HG03097 (cell line): Measurements from ENCODE around the gene ESYT3.
"Not testable (repeated sequence)": the region's sequence is repeated elsewhere in the genome, so short reads cannot be mapped to it uniquely, and the experiment has no call there.

Experiments
- ATAC-seq: cut with Tn5 transposase; IDR thresholded peaks from one replicate; pipeline ENCODE4 v1.9.1; 2021; ENCODE audit not compliant: unreplicated experiment, low FRiP score

The ESYT3 gene

DNA sequence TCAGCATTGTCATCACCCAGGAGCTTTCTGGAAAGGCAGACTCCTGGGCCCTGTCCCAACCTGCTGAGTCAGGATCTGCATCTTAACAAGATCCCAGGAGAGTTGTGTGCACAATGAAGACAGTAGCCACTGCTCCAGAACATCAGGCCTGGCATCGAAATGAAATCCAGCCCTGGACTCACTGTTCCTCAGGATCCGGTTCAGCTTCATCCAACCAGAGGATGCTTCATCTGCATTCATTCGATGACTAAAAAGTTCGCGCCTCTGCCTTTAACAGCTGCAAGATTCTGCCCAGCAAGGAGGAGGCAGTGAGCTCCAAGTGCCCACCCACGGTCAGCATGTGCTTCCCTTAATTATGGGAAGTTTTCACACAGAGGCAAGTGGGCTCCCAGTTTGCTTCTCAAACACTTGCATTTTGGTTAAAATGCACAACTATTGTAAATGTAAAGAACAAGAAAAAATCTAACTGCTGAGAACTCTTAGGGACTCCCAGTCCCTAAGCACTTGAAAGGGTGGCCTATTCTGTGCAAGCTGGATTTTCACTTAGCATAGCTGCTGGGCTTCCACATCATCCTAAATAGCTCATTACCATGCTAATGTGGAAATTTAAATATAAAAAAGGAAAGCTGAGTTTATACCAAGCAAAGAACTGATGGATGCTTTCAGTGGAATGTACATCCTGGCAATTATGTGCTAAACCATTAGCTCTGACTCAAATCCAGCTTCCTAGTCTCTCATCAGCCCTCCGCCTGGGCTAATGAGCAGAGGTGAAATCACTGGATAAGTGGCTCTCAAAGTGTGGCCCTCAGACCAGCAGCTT, 25.5 kb upstream of the ESYT3 start:
- no peak for ATAC-seq

DNA sequence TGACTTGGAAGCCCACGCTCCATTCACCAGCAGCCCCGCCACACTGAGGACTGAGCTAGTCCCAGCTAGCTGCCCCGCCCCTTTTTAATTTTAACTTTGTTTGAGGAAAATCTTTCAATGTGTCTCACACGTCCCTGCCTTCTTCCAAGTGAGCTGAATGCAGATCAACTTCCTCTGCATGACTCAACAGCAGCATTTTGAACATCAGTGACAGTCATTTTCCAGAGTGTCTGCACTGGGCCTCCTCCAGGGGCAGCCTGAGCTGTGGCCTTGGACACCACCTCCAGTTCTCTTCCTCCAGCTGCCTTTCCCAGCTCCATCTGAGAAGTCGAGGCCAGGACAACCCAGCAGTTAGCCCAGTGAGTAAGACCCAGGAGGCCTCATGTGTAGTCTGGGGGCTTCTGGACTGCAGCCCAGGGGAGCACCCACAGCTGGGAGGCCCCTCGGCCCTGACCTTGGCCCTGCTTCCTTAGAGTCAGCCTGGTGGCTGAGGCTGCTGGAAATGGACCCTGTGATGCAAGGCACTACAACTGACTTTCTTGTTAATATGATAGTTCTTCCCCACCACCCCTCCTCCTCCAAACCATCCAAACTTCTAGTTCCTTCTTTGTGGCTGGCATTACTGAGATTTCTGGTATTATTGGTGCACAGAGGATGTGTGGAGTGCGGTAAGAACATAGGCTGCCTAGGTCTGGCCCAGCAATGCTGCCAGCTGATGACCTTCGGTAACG, 21.4 kb upstream of the ESYT3 start:
- ATAC-seq: no peak

DNA sequence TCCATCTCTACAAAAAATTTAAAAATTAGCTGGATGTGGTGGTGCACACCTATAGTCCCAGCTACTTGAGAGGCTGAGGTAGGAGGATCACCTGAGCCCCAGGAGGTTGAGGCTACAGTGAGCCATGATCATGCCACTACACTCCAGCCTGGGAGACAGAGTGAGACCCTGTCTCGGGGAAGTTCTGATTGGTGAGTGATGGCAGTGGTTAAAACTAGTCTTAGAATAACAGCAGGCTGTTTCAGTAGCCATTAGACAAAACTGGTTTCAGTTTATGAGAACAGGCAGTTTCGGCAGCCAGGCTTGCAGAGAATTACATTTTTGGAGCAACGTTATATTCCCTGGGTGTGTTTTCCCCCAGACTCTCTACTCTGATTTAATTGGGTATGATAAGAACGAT, 18.2 kb upstream of the ESYT3 start:
- ATAC-seq: not testable (repeated sequence)

DNA sequence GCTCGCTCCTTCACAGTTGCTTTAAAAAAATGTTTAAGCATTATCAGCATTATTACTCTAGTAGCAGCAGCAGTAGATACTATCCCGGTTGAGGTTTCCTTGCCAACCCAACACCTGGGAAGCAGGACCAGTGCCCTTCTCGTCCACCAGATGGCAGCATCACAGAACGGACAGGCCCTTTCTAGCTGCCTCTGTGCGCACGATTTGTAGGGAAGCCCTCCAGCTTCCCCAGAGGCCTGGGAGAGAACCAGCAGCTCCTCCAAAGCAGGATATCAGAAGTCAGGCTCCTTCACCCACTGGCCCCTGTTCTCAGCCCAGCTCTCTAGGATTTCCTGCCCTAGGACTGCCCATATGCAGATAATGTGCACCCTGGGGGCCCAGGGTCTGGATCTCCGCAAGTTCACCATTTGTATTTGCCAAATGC, 16.8 kb upstream of the ESYT3 start:
- ATAC-seq: peak; percentile 56

DNA sequence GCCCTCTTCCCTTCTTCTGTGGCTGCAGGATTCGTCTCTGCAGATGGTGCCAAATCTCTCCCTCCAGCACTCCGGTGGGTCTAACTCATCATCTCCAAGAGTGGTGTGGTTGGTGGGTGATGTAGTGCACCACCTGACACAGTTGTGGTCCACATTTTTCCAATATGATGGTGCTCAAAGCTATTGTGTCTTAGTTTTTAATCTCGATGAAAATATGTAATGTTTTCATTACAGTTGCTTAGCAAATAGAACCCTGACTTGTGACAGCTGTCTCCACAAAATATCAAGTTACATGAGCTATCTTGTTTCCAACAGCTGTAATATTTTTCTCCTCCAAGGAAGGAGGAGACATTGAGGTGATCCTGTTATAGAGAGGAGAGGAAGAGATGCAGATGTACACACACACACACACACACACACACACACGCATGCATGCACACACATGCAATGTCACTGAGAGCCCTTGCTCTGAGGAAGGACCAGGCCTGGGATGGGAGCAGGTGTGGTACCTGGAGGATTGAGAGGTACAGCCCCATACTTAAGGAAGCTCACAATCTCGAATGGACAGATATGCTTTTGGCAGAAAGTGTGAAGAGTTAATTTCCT, 15.7 kb upstream of the ESYT3 start:
- no peak for ATAC-seq

DNA sequence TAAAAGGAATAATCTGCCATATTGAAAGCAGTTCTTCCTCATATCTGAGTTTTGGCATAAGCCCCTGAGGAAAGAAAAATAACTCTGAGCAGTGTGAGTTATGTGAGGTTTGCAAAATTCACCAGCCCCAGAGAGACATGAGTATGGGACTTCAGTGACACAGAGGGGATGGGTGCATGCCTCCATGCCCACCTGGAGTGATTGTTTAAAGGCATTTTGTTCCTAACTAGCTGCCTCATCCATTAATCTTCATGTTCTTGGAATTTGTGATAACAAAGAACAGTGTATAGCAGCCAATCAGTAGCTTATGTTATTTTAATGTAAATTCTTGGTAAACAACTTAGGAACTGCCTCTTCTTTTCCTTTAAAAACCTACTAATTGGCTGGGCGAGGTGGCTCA, 11.1 kb upstream of the ESYT3 start:
- no peak for ATAC-seq

DNA sequence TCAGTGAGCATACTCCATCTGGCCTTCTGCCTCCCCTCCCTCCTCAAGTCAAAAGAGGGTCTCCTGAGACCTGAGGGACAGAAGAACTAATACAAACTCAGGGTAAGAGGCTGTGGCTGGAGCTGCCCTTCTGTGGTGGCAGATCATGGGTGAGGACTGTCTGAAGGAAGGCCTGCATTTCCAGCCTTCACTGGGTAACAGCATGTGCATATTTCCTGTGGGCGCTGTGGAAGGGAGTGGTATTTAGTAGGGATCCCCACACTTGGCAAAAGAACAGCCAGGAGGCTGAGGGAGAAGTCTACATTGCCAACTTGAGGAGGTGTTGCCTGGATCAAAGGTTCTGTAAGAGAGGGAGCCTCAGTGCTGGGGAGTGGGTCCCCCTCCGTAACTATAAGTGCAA, 10.1 kb upstream of the ESYT3 start:
- no peak for ATAC-seq

DNA sequence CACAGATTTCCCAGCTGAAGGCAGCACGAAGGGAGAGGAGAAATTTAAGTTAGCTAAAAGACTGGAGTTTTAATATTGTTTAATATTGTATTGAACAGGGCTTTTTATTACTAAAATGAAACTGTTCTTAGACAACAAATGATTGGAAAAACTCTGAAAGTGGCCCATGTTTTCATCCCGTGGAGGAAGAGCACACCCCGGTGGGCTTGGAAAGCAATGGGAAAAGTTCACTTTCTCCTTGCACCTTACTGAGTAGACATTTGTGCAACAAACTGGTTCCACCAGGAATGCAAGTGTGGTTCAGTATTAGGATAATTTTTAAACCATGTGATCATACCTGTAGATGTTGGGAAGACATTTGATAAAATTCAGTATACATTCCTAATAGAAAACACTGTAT, 8.2 kb upstream of the ESYT3 start:
- ATAC-seq: no peak

DNA sequence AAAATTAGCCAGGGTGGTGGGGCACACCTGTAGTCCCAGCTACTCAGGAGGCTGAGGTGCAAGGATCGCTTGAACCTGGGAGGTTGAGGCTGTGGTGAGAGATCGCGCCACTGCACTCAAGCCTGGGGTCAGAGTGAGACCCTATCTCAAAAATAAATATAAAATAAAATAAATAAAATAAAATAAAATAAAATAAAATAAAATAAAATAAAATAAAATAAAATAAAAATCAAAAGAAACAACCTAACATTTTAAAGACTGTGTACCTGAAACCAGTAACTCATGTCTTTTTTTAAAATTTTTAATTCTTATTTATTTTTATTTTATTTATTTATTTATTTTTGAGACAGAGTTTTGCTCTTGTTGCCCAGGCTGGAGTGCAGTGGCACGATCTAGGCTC, 7.7 kb upstream of the ESYT3 start:
- ATAC-seq: not testable (repeated sequence)

DNA sequence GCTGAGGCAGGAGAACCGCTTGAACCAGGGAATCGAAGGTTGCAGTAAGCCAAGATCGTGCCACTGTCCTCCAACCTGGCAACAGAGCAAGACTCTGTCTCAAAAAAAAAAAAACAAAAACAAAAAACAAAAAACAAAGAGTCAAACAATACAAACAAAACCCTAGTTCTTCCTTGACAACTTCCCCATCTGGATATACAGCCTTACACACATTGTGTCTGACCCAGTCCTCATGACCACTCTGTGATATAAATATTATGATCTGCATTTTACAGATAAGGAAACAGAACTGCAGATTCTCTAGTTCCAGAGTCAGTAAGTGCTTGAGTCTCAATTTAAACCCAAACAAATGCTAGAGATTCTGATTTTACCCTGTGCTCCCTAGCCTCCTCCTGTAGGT, 4.8 kb upstream of the ESYT3 start:
- no peak for ATAC-seq

DNA sequence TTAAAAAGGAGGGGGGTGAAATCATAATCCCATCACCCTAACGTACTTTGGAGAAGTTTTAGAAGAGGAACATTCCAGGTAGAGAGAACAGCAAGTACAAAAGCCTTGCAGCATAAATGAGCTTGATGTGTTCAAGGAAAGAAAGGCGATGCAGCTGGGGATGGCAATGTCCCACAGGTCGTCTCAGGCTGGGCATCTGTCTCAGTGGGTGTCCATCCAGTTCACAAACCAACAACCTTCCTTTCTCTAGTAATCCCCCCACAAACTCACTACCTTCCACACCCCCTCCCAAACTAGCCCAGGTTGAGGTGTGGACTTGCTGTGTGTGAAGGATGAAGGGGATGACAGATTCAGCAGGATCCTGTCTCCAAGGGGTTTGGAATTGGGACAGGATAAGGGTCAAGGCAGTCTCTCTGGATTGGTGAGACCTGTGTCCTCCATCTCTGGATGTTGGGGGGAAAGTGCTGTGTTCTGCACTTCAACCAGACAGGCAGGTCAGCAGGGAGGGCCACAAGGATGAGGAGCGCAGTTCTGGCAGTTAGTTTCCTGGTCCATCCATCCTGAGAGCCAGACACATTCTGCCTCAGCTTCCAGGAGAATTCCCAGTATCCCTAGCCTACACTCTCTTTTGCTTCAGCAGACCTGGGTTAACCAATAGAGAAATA, 1.7 kb upstream of the ESYT3 start:
- ATAC-seq: no peak

DNA sequence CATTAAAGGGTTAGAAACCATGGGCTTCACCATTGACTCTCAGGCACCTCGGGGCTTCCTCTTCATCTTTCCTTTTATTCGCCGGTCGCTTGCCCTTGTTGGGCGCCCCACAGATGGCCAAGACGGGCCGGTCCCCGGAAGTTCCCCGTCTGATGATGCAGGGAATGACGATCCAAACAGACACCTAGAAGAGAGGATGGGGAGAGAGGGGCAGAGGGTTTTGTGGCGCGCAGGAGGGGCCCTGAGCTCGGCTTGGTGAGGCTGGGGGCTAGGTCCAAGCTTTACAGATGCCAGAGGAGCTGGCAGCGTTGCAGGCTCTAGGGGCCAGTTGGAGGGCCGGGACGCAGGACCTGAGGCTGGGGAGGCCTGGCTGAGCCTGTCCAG, 532 bp upstream of the ESYT3 start:
- no peak for ATAC-seq

DNA sequence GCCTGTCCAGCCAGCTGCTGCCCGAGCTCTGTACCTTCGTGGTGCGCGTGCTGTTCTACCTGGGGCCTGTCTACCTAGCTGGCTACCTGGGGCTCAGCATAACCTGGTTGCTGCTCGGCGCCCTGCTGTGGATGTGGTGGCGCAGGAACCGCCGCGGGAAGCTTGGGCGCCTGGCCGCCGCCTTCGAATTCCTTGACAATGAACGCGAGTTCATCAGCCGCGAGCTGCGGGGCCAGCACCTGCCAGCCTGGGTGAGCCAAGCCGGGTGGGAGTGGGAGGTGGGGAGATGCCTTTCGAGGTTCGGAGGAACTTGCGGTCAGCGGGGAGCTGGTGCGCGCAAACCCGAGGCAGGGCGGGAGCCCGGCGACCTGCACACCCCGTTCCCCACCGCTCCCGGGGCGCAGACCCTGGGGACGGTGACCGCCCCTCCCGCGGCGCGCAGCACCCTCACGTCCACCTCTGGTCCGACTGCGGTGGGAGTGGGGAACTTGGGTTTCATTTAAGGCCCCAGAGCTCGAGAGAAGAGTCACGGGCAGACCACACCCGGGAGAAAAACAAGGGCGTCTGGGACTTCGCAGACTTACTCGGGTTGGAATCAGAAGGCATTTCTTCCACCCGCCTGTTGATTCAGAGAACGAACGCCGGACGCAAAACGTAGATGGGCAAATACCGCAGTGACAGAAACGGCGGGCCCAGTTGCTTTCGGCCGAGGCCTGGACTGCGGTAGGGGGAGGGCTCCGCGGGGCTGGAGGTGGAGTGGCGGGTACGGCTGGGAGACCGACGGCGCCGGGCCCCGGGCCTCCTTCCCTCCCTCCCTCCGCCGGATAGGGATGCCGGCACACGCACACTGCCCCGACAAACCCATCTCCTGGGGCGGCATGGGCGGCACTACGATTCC, 708 bp downstream of the ESYT3 start:
- no peak for ATAC-seq

DNA sequence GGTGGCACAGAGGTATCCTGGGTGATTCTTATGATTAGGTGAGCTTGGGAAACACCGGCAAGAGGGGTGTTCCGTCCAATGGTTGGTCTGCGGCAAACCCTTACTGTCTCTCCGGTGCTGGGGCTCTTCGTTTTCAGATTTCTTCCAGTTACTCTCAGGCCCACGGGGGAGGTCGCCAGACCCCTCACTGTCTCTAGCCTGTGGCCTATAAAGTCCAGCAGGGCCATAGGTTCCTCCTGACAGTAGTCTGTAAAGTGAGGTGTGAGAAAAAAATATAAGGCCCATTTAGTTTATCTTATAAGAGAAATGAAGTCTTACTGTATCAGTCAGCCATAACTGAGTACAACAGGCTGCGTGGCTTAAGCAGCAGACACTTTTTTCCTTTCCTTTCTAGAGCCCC, 1.4 kb downstream of the ESYT3 start:
- ATAC-seq: no peak

DNA sequence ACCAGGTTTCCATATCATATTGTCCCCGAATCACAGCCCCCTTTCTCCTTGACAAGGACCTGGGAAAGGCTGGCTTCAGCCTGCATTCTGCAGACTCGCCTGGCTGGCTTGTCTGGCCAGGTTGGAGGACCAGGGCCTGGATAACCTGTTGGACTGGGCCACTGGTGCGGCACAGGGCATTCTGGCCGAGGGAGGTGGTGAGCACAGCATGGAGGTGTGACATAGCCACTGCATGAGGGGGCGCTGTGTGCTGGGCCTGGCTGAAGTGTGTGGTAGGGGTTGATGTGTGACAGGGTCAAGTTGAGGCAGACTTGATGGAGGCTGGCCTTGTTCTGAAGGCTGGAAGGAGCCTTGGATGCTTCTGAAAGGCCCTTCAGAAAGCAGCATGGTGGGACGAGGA, 2.9 kb downstream of the ESYT3 start:
- no peak for ATAC-seq

DNA sequence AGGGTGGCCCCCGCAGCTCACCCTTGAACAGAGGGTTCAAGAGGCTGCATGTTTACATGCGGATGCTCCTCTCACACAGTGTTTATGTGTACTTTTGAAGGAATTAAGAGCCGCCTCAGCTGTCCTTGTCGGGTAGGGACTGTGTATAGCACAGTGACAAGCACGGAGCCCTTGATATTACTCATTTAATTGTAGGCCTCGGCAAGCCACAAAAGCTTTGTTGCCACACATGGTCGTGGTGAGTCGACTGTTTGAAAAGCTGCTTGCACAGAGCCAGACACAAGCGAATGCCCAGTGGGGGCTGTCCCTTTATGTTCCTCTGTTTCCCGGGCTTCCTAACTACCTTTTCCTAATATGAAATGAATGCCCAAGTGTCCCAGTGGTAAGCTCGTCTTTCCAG, 4.5 kb downstream of the ESYT3 start:
- no peak for ATAC-seq

DNA sequence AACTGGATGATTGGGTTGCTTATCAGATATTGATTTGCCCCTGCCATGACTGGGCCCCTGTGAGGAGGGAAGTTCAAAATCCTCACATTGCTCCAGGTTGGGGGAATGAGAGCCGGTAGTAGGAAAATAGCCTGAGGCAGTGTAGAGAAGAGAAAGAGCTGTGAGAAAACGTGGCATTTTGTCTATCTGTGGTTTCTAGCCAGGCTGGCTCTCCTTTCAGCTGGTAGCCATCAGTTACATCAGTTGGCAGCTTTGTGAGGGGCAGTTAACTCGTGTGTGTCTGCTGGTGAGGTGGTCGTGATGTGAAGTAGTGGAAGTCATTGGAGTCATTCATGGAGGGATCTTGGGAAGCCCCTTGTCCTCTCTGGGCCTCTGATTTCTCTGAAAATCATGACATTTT, 5.2 kb downstream of the ESYT3 start:
- no peak for ATAC-seq

DNA sequence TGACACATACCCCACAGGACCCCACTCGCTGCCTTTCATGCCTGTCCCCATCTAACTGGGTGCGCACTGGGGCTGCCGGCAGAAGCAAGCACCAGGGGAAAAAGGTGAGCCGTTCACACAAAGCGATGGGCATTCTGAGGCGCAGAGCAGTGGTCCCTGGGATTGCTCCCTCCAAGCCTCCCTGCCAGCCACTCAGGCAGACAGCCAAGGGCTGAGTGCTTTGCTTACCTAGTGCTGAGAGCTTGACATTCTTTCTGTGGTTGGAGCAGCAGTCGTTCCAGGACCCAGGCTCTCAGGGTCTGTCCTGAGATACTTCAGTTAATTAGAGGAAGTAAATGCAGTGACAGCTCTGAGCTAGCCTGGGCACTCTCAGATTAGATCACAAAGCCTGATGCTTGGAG, 5.7 kb downstream of the ESYT3 start:
- ATAC-seq: no peak

DNA sequence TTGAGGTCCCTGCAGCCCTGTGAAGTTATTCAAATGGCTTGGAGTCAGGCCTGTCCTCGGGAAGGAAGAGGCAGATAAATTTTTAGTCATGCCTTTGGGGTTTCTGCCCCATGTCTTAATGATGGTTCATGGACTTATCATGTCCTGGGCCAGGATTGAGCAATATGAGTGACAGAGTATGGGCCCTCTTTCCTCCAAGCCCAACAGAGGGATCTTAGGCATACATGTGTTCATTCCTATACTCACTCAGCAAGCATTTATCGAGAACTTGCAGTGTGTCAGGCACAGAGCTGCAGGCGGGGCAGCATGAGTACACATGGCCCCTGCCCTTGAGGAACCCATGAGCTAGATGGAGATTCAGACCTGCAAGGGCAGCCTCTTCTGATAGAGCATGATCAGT, 6.2 kb downstream of the ESYT3 start:
- no peak for ATAC-seq

DNA sequence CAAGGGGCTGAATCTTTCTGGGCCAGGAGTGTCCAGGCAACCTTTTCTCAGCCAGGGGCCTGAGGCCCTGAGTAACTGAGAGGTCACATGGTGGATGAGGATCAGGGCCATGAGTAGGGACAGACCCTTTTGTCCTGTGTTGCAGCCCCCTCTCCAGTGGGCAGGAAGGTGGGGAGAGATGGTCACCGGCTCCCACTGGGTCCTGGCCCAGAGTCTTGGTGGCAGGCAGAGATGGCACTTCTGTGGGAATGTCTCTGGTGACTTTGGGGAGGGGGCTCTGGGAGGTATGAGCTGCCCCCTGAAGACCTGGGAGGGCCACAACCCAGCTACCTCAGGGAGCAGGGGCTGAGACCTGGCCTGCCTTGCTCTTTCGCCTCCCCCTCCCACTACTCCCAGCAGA, 6.8 kb downstream of the ESYT3 start:
- no peak for ATAC-seq
